NOMO-1 treated with DMSO at 0.1 percent for 48 hours (cell line): ENCODE data around the gene ZNF695.
"Not testable (repeated sequence)": the region's sequence is repeated elsewhere in the genome, so short reads cannot be mapped to it uniquely, and the experiment has no call there.

Source experiments
- DNase-seq: peaks from one replicate; lab custom pipeline; 2025; ENCODE audit not compliant: unreplicated experiment; lab: John Stamatoyannopoulos, UW

ZNF695 gene

DNA sequence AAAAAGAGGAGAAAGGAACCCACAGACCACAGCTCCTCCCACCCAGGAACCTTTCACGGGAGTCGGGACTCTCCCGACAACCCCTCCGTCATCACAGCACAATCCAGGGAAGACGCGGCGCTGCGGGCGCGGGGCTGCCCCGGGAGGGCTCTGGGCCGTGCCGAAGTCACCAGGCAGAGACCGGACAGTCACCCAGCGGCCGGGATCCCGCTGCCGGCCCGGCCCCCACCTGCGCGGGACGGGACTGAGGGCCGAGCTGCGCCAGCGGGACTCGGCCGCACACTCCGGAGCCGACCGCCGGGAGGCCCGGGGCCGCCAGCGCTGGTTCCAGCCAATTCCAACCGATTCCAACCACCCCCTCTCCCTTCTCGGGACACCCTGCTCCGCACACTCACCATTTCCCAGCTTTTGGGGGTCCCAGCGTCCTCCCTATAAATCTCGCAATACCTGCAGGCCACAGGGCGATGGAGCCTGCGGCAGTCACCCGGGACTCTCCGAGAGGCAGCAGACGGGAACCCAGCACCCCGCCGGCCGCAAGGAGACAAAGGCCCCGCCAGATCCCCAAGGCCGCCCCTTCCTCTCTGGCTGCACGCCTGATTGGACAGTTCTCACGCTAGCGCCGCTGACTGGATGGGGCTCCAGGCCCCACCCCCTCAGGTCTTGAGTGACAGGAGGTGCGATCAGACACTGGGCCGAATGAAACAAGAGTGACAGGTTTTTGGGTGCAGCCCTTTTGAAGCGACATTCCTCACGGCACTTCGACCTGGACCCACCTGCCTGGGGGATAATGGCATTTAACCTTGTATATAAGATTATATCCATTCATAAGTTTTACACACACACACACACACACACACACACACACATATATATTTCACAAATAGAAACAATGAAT lies at the start of gene ZNF695:
Gene ZNF695 (minus strand): TSS at position 547 of the 895 bp plus-strand sequence. CDS start 149 bp downstream, at position 398.
- DNase-seq, result peak; percentile 90

DNA sequence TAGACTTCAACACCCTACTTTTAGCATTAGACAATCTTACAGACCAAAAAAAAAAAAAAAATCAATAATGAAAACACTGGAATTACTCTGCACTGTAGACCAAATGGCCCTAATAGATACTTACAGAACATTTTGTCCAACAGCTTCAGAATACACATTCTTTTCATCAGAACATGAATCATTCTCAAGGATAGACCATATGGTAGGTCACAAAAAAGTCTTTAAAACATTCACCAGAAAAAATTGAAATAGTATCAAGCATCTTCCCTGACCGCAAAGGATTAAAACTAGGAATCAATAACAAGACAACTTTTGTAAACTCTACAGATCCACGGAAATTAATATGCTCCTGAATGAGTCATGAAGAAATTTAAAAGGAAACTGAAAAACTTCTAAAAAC lies 48.2 kb upstream of the ZNF695 start:
- no peak for DNase-seq

DNA sequence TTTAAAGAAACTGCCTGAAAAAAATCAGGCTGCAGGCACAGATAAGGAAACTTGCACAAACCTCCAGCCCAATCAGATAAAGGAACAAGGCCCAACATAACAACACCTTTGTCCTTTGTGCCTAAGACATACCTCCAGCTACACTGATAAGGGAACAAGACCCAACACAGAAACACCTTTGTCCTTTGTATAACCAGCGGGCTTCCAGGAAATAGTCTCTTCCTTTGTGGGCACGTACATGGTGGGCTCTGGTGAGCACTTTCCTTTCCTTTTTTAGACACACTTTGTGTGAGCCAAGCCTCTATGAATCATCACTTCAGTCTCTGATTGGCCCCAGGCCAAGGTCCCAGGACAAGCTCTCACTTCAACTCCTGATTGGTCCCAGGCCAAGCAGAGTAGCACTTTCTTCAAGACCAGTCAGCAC lies 47.1 kb upstream of the ZNF695 start:
- no peak for DNase-seq

DNA sequence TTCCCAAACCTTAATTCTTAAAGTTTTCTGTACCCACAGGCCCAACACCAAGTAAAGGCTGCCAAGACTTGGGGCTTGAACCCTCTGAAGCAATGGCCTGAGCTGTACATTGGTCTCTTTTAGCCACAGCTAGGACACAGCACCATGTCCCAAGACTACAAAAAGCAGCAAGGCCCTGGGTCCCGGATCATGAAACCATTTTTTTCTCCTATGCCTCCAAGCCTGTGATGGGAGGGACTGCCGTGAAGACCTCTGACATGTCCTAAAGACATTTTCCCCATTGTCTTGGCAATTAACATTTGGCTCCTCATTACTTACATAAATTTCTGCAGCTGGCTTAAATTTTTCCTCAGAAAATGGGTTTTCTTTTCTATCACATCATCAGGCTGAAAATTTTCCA lies 39.8 kb upstream of the ZNF695 start:
- DNase-seq, result no peak

DNA sequence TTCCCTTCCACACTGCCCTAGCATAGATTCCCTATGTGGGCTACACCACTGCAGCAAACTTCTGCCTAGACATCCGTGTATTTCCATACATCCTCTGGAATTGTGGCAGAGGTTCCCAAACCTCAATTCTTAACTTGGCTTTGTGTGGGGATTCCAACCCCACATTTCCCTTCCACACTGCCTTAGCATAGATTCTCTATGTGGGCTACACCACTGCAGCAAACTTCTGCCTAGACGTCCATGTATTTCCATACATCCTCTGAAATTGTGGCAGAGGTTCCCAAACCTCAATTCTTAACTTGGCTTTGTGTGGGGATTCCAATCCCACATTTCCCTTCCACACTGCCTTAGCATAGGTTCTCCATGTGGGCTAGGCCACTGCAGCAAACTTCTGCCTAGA lies 39.4 kb upstream of the ZNF695 start:
- DNase-seq, result no peak

DNA sequence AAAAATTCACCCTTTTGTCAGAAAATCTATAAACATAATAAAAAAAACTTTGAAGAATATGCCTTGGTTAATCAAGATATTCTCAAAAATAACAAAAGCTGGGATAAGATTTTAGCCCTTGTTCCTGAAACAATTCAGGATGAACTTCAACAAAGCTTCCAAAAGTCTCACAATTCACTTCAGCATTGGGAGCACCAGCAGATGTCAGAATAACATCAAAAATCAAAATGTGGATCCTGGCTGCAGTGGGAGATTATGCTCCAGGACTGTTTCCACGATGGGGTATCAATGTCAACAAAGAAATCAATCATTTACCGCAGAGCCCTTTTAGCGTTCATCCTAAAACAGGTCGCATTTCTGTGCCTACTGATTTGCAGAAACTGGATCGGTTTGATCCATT lies 35.5 kb upstream of the ZNF695 start:
- DNase-seq, result no peak

DNA sequence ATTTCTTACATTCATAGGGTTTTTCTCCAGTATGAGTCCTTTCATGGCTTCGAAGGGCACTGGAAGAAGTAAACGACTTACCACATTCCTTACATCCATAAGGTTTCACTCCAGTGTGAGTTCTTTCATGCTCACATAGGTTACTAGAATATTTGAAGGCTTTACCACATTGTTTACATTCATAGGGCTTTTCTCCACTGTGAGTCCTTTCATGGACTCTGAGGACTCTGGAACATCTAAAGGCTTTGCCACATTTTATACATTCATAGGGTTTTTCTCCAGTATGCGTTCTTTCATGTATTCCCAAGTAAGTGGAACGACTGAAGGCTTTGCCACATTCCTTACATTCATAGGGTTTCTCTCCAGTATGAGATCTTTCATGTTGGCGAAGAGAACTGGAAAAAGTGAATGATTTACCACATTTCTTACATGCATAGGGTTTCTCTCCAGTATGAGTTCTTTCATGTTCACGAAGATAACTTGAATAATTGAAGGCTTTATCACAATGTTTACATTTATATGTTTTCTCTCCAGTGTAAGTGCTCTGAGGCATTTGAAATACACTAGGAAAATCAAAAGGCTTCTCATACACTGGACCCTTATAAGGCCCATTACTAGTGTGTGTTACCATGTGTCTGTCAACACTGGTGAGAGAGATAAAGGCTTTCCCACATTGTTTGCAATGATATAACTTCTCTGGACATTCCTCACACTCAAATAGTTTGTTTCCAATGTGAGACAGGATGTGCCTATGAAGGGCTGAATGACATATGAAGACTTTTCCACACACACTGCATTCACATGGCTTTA lies 29.9 kb upstream of the ZNF695 start:
- DNase-seq, result no peak

DNA sequence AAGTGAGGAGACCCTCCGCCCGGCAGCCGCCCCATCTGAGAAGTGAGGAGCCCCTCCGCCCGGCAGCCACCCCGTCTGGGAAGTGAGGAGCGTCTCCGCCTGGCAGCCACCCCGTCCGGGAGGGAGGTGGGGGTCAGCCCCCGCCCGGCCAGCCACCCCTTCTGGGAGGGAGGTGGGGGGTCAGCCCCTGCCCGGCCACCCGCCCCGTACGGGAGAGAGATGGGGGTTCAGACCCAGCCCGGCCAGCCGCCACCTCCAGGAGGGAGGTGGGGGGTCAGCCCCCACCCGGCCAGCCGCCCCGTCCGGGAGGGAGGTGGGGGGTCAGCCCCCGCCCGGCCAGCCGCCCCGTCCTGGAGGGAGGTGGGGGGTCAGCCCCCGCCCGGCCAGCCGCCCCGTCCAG lies 24.4 kb upstream of the ZNF695 start:
- DNase-seq, result not testable (repeated sequence)

DNA sequence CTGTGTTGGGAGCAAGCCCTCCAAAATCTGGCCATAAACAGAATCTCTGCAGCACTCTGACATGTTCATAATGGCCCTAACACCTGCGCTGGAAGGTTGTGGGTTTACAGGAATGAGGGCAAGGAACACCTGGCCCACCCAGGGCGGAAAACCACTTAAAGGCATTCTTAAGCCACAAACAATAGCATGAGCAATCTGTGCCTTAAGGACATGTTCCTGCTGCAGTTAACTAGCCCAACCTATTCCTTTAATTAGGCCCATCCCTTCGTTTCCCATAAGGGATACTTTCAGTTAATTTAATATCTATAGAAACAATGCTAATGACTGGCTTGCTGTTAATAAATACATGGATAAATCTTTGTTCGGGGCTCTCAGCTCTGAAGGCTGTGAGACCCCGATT lies 16.8 kb upstream of the ZNF695 start:
- not testable (repeated sequence) for DNase-seq

DNA sequence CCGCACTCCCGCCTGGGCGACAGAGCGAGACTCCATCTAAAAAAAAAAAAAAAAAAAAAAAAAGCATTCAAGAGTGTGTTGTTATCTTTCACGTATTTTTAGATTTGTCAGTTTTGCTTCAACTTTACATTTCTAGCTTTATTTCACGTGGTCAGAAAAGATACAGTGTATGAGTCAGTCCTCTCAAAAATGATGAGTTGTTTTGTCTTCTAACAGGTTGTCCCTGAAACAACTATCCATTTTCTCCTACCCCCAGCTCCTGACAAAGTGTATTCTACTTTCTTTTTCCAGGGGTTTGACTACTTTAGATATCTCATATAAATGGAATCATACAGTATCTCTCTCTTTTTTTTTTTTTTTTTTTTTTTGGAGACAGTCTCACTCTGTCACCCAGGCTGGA lies 5.5 kb upstream of the ZNF695 start:
- no peak for DNase-seq

DNA sequence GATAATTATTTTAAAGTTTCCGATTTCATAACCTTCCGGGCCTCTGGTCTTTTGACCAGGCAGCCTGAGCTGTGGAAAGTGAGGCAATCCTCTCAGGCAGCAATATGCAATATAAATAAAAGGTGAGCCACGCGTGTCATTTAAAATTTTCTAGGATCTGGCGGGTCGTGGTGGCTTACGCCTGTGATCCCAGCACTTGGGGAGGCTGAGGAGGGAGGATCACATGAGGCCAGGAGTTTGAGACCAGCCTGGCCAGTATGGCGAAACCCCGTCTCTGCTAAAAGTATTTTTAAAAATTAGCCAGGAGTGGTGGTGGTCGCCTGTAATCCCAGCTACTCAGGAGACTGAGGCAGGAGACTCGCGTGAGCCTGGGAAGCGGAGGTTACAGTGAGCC lies 546 bp upstream of the ZNF695 start:
- no peak for DNase-seq

DNA sequence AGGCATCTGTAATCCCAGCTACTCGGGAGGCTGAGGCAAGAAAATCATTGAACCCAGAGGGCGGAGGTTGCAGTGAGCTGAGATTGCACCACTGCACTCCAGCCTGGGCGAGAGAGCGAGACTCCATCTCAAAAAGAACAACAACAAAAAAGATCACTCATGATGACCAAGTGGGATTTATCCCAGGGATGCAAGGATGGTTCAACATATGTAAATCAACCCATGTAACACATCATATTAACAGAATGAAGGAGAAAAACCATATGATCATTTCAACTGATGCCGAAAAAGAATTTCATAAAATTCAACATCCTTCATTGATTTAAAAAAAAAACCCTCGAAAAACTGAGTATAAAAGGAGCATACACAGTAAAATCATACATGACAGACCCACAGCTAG lies 3.8 kb downstream of the ZNF695 start:
- DNase-seq, result not testable (repeated sequence)

DNA sequence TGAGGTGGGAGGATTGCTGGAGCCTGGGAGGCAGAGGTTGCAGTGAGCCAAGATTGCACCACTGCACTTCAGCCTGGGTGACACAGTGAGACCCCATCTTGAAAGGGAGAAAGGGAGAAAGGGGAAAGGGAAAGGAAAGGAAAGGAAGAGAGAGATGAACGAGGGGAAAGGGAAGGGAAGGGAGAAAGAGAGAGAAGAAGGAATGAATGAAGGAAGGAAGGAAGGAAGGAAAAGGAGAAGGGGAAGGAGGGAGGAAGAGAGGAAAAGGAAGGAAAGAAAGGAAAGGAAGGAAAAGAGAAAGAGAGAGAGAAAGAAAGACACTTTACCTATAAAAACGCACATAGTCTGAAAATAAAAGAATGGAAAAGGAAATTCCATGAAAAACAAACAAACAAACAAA lies 18.0 kb downstream of the ZNF695 start:
- DNase-seq, result no peak

DNA sequence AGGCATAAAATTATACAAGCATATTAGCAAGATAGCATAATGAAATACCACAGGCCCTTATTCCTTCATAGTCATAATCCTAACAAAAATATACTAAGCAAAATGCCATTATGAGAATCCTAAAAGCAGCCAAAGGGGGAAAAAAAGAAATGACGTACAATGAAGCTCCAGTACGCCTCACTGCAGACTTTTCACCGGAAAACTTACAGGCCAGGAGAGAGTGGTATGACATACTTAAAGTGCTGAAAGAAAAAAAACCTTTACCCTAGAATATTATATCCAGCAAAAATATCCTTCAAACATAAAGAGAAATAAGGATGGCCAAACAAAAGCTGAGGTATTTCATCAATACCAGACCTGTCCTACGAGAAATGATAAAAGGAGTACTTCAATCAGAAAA lies 19.5 kb downstream of the ZNF695 start:
- no peak for DNase-seq

DNA sequence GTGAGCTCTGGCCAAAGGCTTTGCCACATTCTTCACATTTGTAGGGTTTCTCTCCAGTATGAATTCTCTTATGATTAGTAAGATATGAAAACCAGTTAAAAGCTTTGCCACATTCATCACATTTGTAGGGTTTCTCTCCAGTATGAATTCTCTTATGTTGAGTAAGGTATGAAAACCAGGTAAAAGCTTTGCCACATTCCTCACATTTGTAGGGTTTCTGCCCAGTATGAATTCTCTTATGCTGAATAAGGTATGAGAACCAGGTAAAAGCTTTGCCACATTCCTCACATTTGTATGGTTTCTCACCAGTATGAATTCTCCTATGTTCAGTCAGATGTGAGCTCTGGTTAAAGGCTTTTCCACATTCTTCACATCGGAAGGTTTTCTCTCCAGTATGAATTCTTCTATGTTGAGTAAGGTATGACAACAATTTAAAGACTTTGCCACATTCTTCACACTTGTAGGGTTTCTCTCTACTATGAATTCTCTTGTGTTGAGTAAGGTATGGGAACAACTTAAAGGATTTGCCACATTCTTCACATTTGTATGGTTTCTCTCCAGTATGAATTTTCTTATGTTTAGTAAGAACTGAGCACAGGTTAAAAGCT lies 20.7 kb downstream of the ZNF695 start:
- no peak for DNase-seq

DNA sequence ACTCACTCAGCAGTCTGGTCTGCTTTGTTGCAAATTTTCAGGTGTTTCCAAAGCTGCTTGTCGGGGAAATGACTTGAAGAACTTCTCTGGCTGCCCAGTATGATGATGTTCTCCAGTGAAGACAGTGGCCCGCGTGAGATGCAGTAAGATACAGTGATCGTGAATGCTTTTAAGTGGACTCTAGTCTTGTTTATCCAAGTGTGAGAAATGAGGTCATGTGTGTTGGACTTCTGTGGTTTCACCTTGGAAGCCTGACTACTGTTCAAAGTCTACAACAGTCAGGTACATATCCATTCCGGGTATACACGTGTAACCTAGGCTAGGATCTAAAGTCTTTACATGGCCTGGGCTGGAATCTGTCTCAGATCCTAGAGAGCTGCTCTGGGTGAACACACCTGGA lies 29.1 kb downstream of the ZNF695 start:
- DNase-seq, result no peak

DNA sequence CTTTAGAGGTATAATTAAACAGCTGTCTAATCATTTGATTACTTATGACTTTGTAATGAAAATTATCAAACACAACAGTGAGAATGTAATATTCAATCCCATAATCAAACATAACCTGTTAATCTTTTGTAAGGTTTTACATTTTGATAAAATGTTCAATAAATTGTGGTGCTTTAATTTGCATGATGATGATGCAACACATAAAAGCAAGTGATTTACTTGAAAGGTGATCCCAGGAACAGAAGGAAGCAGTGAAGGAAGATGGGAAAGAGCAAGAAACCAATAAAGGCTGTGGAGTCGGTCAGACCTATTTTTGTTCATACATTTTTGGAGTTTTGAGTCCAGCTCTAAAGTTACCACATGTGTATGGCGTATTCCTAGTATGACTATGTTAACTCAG lies 29.6 kb downstream of the ZNF695 start:
- no peak for DNase-seq

DNA sequence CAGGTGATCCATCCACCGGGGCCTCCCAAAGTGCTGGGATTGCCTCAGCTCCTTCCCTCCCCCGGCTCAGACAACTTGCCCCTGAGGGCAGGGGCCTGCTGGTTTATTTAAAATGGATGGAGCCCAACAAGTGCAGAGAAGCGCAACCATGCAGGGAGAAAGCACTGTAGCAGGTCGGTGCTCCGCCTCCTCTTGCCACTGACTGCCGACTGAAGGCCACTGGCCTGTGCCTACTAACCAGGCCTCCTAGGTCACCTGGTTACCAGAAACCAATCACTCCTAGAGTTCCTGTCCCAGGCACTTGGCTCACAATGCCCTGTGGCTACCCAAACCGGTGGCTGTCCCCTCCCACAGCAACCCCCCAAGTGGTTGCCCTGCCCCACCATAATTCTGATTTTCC lies 35.9 kb downstream of the ZNF695 start:
- DNase-seq, result no peak

DNA sequence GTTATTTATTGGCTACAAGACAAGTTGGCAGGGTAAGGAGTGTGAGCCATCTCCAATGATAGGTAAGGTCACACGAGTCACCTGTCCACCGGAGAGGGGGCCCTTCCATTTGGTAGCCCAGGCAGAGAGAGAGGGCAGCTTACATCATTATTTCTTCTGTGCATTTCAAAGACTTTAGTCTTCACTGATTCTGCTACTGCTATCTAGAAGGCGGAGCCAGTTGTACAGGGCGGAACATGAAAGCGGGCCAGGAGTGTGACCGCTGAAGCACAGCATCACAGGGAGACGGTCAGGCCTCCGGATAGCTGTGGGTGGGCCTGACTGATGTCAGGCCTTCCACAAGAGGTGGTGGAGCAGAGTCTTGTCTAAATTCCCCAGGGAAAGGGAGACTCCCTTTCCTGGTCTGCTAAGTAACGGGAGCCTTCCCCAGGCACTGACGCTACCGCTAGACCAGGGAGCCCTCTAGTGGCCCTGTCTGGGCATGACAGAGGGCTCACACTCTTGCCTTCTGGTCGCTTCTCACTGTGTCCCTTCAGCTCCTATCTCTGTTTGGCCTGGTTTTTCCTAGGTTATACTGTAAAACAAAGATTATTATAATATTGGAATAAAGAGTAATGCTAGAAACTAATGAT lies 36.7 kb downstream of the ZNF695 start:
- no peak for DNase-seq

DNA sequence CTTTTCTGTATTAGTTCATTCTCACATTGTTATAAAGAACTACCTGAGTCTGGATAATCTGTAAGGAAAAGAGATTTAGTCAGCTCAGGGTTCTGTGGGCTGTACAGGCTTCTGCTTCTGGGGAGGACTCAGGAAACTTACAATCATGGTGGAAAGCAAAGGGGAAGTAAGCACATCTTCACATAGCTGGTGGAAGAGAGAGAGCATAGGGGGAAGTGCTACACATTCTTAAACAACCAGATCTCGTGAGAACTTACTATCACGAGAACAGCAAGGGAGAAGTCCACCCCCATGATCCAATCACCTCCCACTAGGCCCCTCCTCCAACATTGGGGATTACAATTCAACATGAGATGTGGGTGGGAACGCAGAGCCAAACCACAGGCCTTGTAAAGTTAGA lies 38.2 kb downstream of the ZNF695 start:
- DNase-seq, result peak; percentile 18

DNA sequence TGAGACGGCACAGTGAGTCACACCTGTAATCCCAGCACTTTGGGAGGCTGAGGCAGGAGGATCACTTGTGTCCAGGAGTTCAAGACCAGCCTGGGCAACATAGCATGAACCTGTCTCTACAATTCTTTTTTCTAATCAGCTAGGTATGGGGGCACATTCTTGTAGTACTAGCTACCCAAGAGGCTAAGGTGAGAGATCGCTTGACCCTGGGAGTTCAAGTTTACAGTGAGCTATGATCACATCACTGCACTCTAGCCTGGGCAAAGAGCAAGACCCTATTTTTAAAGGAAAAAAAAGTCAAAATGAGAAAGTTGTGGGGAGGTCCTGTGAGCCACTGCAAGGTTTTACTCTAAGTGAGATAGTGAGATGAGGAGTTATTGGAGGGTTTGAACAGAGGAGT lies 41.4 kb downstream of the ZNF695 start:
- DNase-seq, result no peak
